ENCODE data around the gene ABCA2. TPM values are rescaled to one million over a fixed set of nuclear protein-coding genes. Genes with fewer than 3 reads are reported as not detected.

The ABCA2 gene
- total and polyA plus RNA-seq, 9 of the 15 experiments (the other 6 are each of a cell fraction or from before 2014, with no cell fraction given): 0.69 to 16.3 (median 6.1) TPM; not detected in 2

DNA sequence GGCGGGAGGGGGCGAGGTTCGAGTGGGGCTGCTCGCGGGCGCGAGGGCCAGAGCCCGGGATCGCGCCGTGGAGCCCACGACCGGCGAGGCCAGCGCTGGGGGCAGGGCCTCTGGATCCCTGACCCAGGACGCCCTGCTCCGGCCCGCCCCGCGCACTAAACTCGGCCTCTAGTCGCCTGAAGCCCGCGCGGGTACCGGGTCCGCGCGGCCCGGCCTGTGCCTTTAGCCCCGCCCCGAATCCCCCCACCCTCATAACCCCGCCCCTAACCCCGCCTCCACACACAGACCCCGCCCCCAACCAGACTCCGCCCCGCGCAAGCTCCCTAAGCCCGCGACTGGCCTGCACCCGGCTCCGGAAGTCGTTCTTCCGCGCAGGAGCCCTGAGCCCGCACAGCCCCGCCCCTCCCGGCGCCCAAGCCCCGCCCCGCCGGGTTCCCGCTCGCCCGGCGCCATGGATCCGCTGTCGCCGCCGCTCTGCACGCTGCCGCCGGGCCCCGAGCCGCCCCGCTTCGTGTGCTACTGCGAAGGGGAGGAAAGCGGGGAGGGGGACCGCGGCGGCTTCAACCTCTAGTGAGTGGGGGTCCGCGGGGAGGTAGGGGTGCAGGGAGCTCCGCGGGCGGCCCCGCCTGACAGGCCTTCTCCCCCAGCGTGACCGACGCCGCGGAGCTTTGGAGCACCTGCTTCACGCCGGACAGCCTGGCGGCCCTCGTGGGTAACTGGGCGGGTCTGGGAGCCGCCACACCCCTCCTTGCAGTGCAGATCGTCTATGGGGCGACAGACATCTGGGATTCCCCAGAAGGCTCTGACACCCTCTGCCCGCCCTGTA lies 35.8 kb downstream of the ABCA2 start, which contains the start of gene PAXX (continued):
- TF ChIP-seq, protein P1, sequence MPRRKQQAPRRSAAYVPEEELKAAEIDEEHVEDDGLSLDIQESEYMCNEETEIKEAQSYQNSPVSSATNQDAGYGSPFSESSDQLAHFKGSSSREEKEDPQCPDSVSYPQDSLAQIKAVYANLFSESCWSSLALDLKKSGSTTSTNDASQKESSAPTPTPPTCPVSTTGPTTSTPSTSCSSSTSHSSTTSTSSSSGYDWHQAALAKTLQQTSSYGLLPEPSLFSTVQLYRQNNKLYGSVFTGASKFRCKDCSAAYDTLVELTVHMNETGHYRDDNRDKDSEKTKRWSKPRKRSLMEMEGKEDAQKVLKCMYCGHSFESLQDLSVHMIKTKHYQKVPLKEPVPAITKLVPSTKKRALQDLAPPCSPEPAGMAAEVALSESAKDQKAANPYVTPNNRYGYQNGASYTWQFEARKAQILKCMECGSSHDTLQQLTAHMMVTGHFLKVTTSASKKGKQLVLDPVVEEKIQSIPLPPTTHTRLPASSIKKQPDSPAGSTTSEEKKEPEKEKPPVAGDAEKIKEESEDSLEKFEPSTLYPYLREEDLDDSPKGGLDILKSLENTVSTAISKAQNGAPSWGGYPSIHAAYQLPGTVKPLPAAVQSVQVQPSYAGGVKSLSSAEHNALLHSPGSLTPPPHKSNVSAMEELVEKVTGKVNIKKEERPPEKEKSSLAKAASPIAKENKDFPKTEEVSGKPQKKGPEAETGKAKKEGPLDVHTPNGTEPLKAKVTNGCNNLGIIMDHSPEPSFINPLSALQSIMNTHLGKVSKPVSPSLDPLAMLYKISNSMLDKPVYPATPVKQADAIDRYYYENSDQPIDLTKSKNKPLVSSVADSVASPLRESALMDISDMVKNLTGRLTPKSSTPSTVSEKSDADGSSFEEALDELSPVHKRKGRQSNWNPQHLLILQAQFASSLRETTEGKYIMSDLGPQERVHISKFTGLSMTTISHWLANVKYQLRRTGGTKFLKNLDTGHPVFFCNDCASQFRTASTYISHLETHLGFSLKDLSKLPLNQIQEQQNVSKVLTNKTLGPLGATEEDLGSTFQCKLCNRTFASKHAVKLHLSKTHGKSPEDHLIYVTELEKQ (CRISPR knock-in tag; IDR thresholded peaks at IDR 0.05): no peak
- TF ChIP-seq ZNF561 (CRISPR knock-in tag; conservative IDR thresholded peaks at IDR 0.05) (0 out of 2 replicates have a peak, but pooled peaks have one; percentile 40), SIRT6 (IDR thresholded peaks at IDR 0.05; ENCODE audit: low read depth, low read length) (no peak), TBL1XR1 (IDR thresholded peaks at IDR 0.05; ENCODE audit: low read length in 2 of 2) (no peak), POLR2B (IDR thresholded peaks at IDR 0.05; ENCODE audit: low read depth, partially characterized antibody) (no peak), RNF2 (IDR thresholded peaks at IDR 0.05) (peak; percentile 42; the same call in 1 of the 2 replicates)
- TF ChIP-seq, protein P2, sequence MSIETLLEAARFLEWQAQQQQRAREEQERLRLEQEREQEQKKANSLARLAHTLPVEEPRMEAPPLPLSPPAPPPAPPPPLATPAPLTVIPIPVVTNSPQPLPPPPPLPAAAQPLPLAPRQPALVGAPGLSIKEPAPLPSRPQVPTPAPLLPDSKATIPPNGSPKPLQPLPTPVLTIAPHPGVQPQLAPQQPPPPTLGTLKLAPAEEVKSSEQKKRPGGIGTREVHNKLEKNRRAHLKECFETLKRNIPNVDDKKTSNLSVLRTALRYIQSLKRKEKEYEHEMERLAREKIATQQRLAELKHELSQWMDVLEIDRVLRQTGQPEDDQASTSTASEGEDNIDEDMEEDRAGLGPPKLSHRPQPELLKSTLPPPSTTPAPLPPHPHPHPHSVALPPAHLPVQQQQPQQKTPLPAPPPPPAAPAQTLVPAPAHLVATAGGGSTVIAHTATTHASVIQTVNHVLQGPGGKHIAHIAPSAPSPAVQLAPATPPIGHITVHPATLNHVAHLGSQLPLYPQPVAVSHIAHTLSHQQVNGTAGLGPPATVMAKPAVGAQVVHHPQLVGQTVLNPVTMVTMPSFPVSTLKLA (conservative IDR thresholded peaks at IDR 0.05): peak; percentile 91 to 96
- TF ChIP-seq, protein P3, sequence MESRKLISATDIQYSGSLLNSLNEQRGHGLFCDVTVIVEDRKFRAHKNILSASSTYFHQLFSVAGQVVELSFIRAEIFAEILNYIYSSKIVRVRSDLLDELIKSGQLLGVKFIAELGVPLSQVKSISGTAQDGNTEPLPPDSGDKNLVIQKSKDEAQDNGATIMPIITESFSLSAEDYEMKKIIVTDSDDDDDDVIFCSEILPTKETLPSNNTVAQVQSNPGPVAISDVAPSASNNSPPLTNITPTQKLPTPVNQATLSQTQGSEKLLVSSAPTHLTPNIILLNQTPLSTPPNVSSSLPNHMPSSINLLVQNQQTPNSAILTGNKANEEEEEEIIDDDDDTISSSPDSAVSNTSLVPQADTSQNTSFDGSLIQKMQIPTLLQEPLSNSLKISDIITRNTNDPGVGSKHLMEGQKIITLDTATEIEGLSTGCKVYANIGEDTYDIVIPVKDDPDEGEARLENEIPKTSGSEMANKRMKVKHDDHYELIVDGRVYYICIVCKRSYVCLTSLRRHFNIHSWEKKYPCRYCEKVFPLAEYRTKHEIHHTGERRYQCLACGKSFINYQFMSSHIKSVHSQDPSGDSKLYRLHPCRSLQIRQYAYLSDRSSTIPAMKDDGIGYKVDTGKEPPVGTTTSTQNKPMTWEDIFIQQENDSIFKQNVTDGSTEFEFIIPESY (CRISPR knock-in tag; IDR thresholded peaks at IDR 0.05): peak; percentile 78
- TF ChIP-seq, protein P4, sequence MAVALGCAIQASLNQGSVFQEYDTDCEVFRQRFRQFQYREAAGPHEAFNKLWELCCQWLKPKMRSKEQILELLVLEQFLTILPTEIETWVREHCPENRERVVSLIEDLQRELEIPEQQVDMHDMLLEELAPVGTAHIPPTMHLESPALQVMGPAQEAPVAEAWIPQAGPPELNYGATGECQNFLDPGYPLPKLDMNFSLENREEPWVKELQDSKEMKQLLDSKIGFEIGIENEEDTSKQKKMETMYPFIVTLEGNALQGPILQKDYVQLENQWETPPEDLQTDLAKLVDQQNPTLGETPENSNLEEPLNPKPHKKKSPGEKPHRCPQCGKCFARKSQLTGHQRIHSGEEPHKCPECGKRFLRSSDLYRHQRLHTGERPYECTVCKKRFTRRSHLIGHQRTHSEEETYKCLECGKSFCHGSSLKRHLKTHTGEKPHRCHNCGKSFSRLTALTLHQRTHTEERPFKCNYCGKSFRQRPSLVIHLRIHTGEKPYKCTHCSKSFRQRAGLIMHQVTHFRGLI (CRISPR knock-in tag; IDR thresholded peaks at IDR 0.05): no peak
- TF ChIP-seq, protein P5, sequence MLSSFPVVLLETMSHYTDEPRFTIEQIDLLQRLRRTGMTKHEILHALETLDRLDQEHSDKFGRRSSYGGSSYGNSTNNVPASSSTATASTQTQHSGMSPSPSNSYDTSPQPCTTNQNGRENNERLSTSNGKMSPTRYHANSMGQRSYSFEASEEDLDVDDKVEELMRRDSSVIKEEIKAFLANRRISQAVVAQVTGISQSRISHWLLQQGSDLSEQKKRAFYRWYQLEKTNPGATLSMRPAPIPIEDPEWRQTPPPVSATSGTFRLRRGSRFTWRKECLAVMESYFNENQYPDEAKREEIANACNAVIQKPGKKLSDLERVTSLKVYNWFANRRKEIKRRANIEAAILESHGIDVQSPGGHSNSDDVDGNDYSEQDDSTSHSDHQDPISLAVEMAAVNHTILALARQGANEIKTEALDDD (IDR thresholded peaks at IDR 0.05): no peak
- TF ChIP-seq, protein P6, sequence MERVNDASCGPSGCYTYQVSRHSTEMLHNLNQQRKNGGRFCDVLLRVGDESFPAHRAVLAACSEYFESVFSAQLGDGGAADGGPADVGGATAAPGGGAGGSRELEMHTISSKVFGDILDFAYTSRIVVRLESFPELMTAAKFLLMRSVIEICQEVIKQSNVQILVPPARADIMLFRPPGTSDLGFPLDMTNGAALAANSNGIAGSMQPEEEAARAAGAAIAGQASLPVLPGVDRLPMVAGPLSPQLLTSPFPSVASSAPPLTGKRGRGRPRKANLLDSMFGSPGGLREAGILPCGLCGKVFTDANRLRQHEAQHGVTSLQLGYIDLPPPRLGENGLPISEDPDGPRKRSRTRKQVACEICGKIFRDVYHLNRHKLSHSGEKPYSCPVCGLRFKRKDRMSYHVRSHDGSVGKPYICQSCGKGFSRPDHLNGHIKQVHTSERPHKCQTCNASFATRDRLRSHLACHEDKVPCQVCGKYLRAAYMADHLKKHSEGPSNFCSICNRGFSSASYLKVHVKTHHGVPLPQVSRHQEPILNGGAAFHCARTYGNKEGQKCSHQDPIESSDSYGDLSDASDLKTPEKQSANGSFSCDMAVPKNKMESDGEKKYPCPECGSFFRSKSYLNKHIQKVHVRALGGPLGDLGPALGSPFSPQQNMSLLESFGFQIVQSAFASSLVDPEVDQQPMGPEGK (CRISPR knock-in tag; IDR thresholded peaks at IDR 0.05; ENCODE audit: borderline replicate concordance): no peak
- TF ChIP-seq, protein P7, sequence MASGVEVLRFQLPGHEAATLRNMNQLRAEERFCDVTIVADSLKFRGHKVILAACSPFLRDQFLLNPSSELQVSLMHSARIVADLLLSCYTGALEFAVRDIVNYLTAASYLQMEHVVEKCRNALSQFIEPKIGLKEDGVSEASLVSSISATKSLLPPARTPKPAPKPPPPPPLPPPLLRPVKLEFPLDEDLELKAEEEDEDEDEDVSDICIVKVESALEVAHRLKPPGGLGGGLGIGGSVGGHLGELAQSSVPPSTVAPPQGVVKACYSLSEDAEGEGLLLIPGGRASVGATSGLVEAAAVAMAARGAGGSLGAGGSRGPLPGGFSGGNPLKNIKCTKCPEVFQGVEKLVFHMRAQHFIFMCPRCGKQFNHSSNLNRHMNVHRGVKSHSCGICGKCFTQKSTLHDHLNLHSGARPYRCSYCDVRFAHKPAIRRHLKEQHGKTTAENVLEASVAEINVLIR (CRISPR knock-in tag; IDR thresholded peaks at IDR 0.05): no peak
